Measurements from ENCODE around the gene RNF208. TPM values are rescaled to one million over a fixed set of nuclear protein-coding genes. Genes with fewer than 3 reads are reported as not detected.
A peak's percentile ranks its signal among the peaks of the same experiment; 100 is the strongest.

Gene RNF208
- total RNA-seq, 1 donor from 2014 or later = 12.1 TPM

GRCh38 chr9:137190315-137190856 is 31.7 kb downstream of the RNF208 start:
- no peak for TF ChIP-seq CTCF (conservative IDR thresholded peaks at IDR 0.05)
- no peaks in the 10 kb centered on the region for H3K9me3 Mint-ChIP-seq
- H3K27ac Mint-ChIP-seq = peak overlapping the region; percentile 99
- no peak for DNase-seq (ENCODE audit: extremely low spot score, unreplicated experiment)
- H3K27me3 Mint-ChIP-seq = no peaks in the 10 kb centered on the region
- peak overlapping the region; percentile 83 for H3K4me3 Mint-ChIP-seq
- peaks cover 9% of the 10 kb centered on the region for H3K4me1 Mint-ChIP-seq (ENCODE audit: unreplicated experiment)
- H3K36me3 Mint-ChIP-seq = no peaks in the 10 kb centered on the region

GRCh38 chr9:137189297-137190295 is 32.4 kb downstream of the RNF208 start:
- H3K36me3 Mint-ChIP-seq = no peaks in the 10 kb centered on the region
- H3K4me3 Mint-ChIP-seq = peak overlapping the region; percentile 98
- H3K4me1 Mint-ChIP-seq (ENCODE audit: unreplicated experiment) = peaks cover 5% of the 10 kb centered on the region
- TF ChIP-seq CTCF (conservative IDR thresholded peaks at IDR 0.05) = no peak
- no peaks in the 10 kb centered on the region for H3K27me3 Mint-ChIP-seq
- peak overlapping the region; percentile 99 for H3K27ac Mint-ChIP-seq
- H3K9me3 Mint-ChIP-seq = no peaks in the 10 kb centered on the region
- no peak for DNase-seq (ENCODE audit: extremely low spot score, unreplicated experiment)

- Mint-ChIP-seq H3K4me3 (peak within 1 kb of the TSS; percentile 98), H3K36me3 (no peaks in the 10 kb centered on the region), H3K9me3 (no peaks in the 10 kb centered on the region), H3K27me3 (no peaks in the 10 kb centered on the region), H3K4me1 (ENCODE audit: unreplicated experiment) (peaks cover 5% of the 10 kb centered on the region), H3K27ac (peak within 1 kb of the TSS; percentile 99)
- peak; percentile 41 for TF ChIP-seq CTCF (conservative IDR thresholded peaks at IDR 0.05)
- peak; percentile 97 for DNase-seq (ENCODE audit: extremely low spot score, unreplicated experiment)
Observed at GRCh38 chr9:137188490-137189296, 33.3 kb downstream of the RNF208 start, which contains the start of the genes ANAPC2 and SSNA1. Gene ANAPC2 (minus strand): TSS chr9:137188560. CDS start chr9:137188532, 28 bp downstream. Gene SSNA1 (plus strand): TSS chr9:137188676. CDS start chr9:137188727, 51 bp downstream.

GRCh38 chr9:137188086-137188489 is 34.0 kb downstream of the RNF208 start:
- no peak for DNase-seq (ENCODE audit: extremely low spot score, unreplicated experiment)
- Mint-ChIP-seq H3K36me3 (no peaks in the 10 kb centered on the region), H3K27ac (peak overlapping the region; percentile 85), H3K4me1 (ENCODE audit: unreplicated experiment) (peaks cover 5% of the 10 kb centered on the region), H3K9me3 (no peaks in the 10 kb centered on the region), H3K4me3 (peak overlapping the region; percentile 91), H3K27me3 (no peaks in the 10 kb centered on the region)
- no peak for TF ChIP-seq CTCF (conservative IDR thresholded peaks at IDR 0.05)

- DNase-seq (ENCODE audit: extremely low spot score, unreplicated experiment) = no peak
- Mint-ChIP-seq H3K9me3 (no peaks in the 10 kb centered on the region), H3K27ac (peak overlapping the region; percentile 85), H3K4me1 (ENCODE audit: unreplicated experiment) (peaks cover 5% of the 10 kb centered on the region), H3K4me3 (peak overlapping the region; percentile 91), H3K27me3 (no peaks in the 10 kb centered on the region), H3K36me3 (no peaks in the 10 kb centered on the region)
- TF ChIP-seq CTCF (conservative IDR thresholded peaks at IDR 0.05) = no peak
Observed at GRCh38 chr9:137187386-137187785, 34.7 kb downstream of the RNF208 start.

Data from type B pancreatic cell (in vitro differentiated cells).